HPDE6-E6E7 (cell line): ENCODE data around the gene MUC7.
"Not testable (repeated sequence)": the region's sequence is repeated elsewhere in the genome, so short reads cannot be mapped to it uniquely, and the experiment has no call there.

ENCODE experiments used
- DNase-seq: peaks from one replicate; pipeline ENCODE4 v3.0.0; 2011; ENCODE audit warnings: missing footprints; ENCODE audit errors: extremely low spot score

Gene MUC7

GRCh38 chr4:70471897-70472296 lies at the start of gene MUC7:
MUC7 (plus strand) TSS chr4:70472197; CDS start chr4:70474022, 1,825 bp downstream.
- no peak for DNase-seq

- no peak for DNase-seq
These were observed 46.7 kb upstream of the MUC7 start for GRCh38 chr4:70425306-70425705.

- no peak for DNase-seq
These were observed 45.2 kb upstream of the MUC7 start for GRCh38 chr4:70426789-70427188.

GRCh38 chr4:70437197-70437596 lies 34.8 kb upstream of the MUC7 start:
- DNase-seq = no peak

GRCh38 chr4:70442474-70442873 lies 29.5 kb upstream of the MUC7 start:
- no peak for DNase-seq

- DNase-seq = no peak
These were observed 28.7 kb upstream of the MUC7 start for GRCh38 chr4:70443329-70443728.

GRCh38 chr4:70449220-70449619 lies 22.8 kb upstream of the MUC7 start:
- no peak for DNase-seq

- DNase-seq = no peak
These were observed 19.1 kb upstream of the MUC7 start for GRCh38 chr4:70452946-70453345.

- no peak for DNase-seq
These were observed 8.7 kb upstream of the MUC7 start for GRCh38 chr4:70463335-70463734.

GRCh38 chr4:70473679-70474078 lies 1.7 kb downstream of the MUC7 start:
- DNase-seq = no peak

GRCh38 chr4:70488748-70489147 lies 16.8 kb downstream of the MUC7 start:
- DNase-seq = no peak

GRCh38 chr4:70496231-70496630 lies 24.2 kb downstream of the MUC7 start:
- DNase-seq = no peak

GRCh38 chr4:70501838-70502237 lies 29.8 kb downstream of the MUC7 start:
- DNase-seq = not testable (repeated sequence)

GRCh38 chr4:70504733-70505132 lies 32.7 kb downstream of the MUC7 start:
- no peak for DNase-seq

GRCh38 chr4:70505151-70505748 lies 33.3 kb downstream of the MUC7 start:
- DNase-seq = peak; percentile 49

GRCh38 chr4:70508801-70509200 lies 36.8 kb downstream of the MUC7 start:
- DNase-seq = no peak

GRCh38 chr4:70511365-70511764 lies 39.4 kb downstream of the MUC7 start:
- no peak for DNase-seq

GRCh38 chr4:70515367-70516250 lies 43.6 kb downstream of the MUC7 start:
- peak; percentile 15 for DNase-seq

GRCh38 chr4:70518269-70518668 lies 46.3 kb downstream of the MUC7 start, which contains the start of gene AMTN:
AMTN (plus strand) TSS chr4:70518569; CDS start chr4:70518778, 209 bp downstream.
- DNase-seq = no peak

GRCh38 chr4:70518716-70519115 lies 46.7 kb downstream of the MUC7 start:
- DNase-seq = no peak

- DNase-seq = peak; percentile 21
These were observed 50.6 kb downstream of the MUC7 start for GRCh38 chr4:70522626-70523025.

- no peak for DNase-seq
These were observed 59.0 kb downstream of the MUC7 start for GRCh38 chr4:70530997-70531396.

- no peak for DNase-seq
These were observed 60.0 kb downstream of the MUC7 start for GRCh38 chr4:70531981-70532380.
